HG02642 (cell line): ENCODE results near the gene MRPL21.

Source experiments
- ATAC-seq: cut with Tn5 transposase; IDR thresholded peaks from one replicate; pipeline ENCODE4 v1.9.1; 2021; ENCODE audit warnings: mild to moderate bottlenecking; ENCODE audit not compliant: unreplicated experiment, poor library complexity

The MRPL21 gene

DNA sequence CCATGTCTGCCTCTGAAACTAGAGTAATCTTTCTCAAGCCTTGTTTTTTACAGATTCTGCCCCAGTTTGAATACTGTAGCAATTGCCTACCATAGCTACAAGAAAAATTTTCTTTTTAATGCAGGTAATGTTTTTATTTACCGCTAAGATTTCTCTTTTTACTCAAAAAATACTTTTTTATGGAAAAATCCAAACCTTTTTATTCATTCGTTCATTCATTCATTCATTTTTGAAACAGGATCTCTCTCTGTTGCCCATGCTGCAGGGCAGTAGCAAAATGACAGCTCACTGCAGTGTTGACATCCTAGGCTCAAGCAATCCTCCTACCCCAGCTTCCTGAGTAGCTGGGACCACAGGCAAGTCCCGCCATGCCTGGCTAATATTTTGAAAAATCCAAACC is 59.3 kb downstream of the MRPL21 start:
- no peak for ATAC-seq

DNA sequence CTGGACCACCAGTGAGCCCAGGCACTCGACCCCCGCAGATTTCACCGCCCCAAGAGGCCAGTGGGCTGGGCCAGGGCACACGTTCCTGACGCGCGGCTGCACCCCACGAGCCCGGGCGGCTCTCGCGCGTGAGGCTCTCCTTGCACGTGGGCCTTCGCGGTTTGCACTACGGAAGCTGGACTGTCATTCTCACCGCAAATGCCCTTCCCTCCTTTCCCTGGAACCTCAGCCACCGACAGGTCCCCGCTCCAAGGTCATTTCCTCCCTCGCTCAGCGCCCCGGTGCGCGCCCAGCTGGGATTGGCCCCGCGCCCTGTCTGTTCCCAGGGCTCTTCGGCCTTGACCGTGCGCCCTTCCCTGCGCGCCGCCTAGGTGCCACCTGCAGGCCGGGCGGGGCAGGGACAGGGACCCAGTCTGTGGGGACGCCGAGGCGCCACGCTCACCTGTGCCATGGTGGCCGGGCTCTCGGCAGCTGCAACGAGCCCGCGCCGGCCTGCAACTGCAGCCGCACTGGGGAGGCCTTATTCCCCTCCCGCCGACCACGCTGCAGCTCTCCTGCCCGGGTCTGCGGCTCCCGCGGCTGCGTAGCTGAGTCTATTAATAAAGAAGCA is 59.8 kb downstream of the MRPL21 start:
- peak; percentile 43 for ATAC-seq

DNA sequence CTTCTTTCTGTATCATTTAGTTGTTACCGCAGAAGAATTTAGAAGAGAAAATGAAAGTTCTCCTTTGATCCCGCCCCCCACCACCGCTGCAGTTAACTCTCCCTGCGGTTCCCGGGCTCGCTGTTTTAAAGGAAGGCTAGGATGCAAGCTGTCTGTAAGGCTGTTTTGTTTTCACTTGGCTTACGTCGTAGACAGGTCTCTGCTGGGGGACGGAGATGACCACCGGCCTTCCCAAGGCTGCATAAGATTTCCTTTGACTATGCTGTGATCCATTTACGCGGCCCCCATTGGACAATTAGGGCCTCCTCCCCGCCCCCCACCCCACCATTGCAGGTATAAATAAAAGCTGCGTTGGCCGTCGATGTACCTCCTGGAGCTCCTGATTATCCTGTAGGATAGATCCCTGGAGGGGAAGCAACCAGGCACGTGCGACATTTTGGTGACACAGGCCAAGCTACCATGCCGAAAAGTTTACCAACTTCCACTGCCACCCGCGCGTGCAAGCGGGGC is 60.5 kb downstream of the MRPL21 start:
- no peak for ATAC-seq

DNA sequence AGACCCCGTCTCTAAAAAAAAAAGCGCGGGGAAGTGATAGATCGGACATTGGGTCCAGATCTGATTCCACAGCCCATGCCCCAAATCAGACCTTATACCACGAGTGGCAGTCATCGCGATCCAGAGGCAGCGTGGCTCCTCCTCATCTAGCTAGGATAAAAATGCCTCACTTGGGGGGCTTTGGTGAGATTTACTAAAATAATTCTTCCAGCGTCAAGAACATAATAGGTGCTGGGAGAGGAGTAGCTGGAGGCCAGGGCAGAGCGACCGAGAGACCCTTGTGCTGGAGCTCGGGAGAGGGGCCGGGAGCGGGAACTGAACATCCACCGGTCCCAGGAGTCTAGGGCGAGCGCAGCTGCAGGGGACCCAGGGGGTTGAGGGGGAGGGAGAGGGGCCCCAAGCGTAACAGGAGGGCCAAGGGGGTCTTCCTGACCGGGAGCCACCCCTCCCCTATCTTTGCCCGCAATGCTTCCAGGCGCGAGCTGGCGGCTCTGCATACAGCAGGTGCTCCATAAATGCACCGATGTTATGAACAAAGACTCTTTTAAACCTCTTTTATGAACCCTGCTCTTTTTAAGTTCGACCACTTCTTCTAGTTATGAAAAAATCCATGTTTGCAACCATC is 61.1 kb downstream of the MRPL21 start:
- no peak for ATAC-seq

DNA sequence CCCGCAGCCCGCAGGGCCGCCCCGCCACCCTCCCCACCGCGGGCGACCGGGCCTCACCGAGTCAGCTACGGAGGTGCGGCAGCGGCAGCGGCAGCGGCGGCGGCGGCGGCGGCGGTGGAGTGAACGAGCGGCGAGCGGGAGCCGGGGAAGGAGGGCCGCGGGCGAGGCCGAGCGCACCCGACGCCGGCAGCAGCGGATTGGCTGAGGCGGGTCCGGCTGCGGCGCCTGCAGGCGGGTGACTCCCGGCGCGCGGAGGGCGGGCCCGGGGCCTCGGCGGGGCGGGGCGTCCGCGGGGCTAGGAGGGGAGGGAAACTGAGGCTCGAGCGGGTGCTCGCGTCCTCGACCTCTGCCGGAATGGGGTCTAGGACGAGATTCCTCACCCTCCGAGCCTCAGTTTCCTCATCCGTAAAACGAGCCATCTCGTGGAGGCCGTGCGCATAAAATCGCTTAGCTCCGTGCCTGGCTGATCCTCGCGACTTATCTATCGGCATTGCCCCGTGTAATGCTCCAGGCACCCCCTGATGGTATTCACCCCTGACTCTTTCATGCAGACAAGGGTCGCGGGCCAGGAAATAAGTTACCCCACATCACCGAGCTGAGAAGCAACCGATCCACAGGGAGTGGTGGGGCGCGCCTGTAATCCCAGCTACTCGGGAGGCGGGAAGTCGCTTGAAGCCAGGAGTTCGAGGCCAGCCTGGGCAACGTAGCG is 61.8 kb downstream of the MRPL21 start, which contains the start of gene CPT1A:
Gene CPT1A (minus strand): TSS at position 199 of the 709 bp plus-strand sequence. CDS start 26,442 bp downstream, outside the sequence.
- ATAC-seq = peak; percentile 28
